Colonic mucosa (tissue), 4 donors: Measurements from ENCODE around the gene UBR7. TPM values are rescaled to one million over a fixed set of nuclear protein-coding genes. Genes with fewer than 3 reads are reported as not detected.
"Not testable (repeated sequence)": the region's sequence is repeated elsewhere in the genome, so short reads cannot be mapped to it uniquely, and the experiment has no call there.

Source experiments
- DNase-seq: peaks from one replicate; pipeline ENCODE4 v3.0.0-alpha.2; 2020
- H3K27ac ChIP-seq: fragments of 200-600 bp; one replicate; pipeline ENCODE4 v1.8.0; 2021
- H3K27me3 ChIP-seq: fragments of 200-600 bp; one replicate; pipeline ENCODE4 v1.8.0; 2021
- H3K36me3 ChIP-seq: fragments of 200-600 bp; one replicate; pipeline ENCODE4 v1.8.0; 2021
- H3K4me1 ChIP-seq: fragments of 200-600 bp; one replicate; pipeline ENCODE4 v1.8.0; 2021; ENCODE audit warnings: mild to moderate bottlenecking
- H3K4me3 ChIP-seq: fragments of 200-600 bp; one replicate; pipeline ENCODE4 v1.8.0; 2021
- H3K9ac ChIP-seq, 2 donors: one replicate each; pipeline ENCODE4 v1.7.0; 2013; ENCODE audit warnings: control low read depth in 2 of 2, low read depth in 2 of 2, low read length in 2 of 2
- H3K9me3 ChIP-seq: fragments of 200-600 bp; one replicate; pipeline ENCODE4 v1.8.0; 2021
- intact Hi-C: fragments of 100-400 bp; cut with DNase I; formaldehyde crosslinking; loops from one replicate; pipeline ENCODE4 v1.14.1; 2022
- total RNA-seq, 2 donors: library from RNA; stranded (reverse); fragmentation: NEBNext Ultra II Directional in 1 of 2; extraction: Animal tissue kit (Norgen Biotek cat#: 25700) in 1 of 2; gene quantifications; one replicate each; pipeline ENCODE4 v1.2.1, GENCODE V29; 2021
- TF ChIP-seq, protein P1 (sequence below): fragments of 200-600 bp; IDR thresholded peaks from one replicate; pipeline ENCODE4 v1.8.0; 2022; ENCODE audit warnings: antibody characterized with exemption, mild to moderate bottlenecking
- donor health status: healthy.
- donor health status: DM: no; HTN: no; CAD: no.
- donor health status: DM: no; HTN: no; CAD: no.

Gene UBR7, protein sequence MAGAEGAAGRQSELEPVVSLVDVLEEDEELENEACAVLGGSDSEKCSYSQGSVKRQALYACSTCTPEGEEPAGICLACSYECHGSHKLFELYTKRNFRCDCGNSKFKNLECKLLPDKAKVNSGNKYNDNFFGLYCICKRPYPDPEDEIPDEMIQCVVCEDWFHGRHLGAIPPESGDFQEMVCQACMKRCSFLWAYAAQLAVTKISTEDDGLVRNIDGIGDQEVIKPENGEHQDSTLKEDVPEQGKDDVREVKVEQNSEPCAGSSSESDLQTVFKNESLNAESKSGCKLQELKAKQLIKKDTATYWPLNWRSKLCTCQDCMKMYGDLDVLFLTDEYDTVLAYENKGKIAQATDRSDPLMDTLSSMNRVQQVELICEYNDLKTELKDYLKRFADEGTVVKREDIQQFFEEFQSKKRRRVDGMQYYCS
- 10 to 100 TPM; 22.4 to 35.5 TPM for total RNA-seq

DNA sequence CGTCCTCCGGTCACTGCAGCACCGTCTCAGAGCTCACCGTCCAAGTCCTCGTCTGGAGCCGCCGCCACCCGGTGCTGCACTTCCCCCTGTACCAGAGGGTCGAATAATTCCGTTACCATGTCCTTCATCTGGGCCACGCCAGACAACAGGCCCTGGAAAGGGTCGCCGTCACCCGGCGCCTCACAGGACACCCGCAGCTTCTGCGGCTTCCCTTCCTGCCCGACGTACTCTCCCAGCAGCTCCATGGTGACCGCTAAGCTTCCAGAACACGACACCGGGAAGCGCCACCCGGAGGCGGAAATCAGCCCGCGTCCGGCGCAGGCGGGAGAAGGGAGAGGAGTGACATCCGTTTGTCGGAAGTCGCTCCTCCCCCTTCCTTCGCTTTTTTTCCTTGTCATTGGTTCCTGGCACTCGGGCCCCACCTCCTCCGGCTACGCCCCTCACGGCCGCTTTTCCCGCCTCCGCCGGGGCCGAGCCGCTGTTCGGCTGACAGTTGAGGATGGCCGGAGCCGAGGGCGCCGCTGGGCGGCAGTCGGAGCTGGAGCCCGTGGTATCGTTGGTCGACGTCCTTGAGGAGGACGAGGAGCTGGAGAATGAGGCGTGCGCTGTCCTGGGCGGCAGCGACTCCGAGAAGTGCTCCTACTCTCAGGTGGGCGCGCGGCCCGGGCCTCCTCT, at the start of gene UBR7, which contains the start of gene GON7:
Gene UBR7, plus strand, starts transcription at position 464 of the 675 bp plus-strand sequence. Its CDS starts 36 bp downstream, at position 500.
Gene GON7, minus strand, starts transcription at position 273 of the 675 bp plus-strand sequence. Its CDS starts 28 bp downstream, at position 245.
- Histone ChIP-seq H3K27ac (peak within 1 kb of the TSS; percentile 86), H3K9me3 (no peaks in the 10 kb centered on the region), H3K9ac (peak within 1 kb of the TSS; percentile 76 to 85), H3K36me3 (peaks cover 2% of the 10 kb centered on the region), H3K4me3 (peak within 1 kb of the TSS; percentile 83), H3K4me1 (no peaks in the 10 kb centered on the region), H3K27me3 (no peaks in the 10 kb centered on the region)
- DNase-seq, result peak; percentile 98
- TF ChIP-seq, protein P1, sequence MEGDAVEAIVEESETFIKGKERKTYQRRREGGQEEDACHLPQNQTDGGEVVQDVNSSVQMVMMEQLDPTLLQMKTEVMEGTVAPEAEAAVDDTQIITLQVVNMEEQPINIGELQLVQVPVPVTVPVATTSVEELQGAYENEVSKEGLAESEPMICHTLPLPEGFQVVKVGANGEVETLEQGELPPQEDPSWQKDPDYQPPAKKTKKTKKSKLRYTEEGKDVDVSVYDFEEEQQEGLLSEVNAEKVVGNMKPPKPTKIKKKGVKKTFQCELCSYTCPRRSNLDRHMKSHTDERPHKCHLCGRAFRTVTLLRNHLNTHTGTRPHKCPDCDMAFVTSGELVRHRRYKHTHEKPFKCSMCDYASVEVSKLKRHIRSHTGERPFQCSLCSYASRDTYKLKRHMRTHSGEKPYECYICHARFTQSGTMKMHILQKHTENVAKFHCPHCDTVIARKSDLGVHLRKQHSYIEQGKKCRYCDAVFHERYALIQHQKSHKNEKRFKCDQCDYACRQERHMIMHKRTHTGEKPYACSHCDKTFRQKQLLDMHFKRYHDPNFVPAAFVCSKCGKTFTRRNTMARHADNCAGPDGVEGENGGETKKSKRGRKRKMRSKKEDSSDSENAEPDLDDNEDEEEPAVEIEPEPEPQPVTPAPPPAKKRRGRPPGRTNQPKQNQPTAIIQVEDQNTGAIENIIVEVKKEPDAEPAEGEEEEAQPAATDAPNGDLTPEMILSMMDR, result no peak
- intact Hi-C loops, result no loop called here

DNA sequence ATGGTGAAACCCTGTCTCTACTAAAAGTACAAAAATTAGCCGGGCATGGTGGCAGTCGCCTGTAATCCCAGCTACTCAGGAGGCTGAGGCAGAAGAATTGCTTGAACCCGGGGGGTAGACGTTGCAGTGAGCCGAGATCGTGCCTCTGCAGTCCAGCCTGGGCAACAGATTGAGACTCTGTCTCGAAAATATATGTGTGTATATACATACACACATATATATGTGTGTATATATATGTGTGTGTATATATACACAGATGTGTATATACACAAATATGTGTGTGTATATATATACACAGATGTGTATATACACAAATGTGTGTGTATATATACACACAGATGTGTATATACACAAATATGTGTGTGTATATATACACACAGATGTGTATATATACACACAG, 48.7 kb upstream of the UBR7 start:
- DNase-seq, H3K9ac ChIP-seq: not testable (repeated sequence)

DNA sequence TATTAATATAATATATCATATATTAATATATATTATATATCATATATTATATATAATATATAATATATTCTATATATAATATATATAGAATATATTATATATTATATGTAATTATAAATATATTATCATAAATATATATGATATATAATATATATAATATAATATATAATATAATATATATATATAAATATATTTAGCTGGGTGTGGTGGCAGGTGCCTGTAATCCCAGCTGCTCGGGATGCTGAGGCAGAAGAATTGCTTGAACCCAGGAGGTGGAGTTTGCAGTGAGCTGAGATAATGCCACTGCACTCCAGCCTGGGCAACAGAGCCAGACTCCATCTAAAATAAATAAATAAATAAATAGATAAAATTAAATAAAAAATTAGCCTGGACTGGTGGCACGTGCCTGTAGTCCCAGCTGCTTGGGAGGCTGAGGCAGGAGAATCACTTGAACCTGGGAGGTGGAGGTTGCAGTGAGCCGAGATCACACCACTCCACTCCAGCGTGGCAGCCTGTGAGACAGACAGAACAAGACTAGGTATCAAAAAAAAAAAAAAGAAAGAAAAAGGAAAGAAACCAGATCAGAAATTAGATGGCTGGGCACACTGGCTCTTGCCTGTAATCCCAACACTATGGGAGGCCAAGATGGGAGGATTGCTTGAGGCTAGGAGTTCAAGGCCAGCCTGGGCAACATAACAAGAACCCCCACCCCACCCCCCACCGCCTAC, 47.3 kb upstream of the UBR7 start:
- H3K27me3 ChIP-seq, H3K36me3 ChIP-seq, intact Hi-C loops, H3K4me1 ChIP-seq, H3K9ac ChIP-seq, H3K27ac ChIP-seq, H3K9me3 ChIP-seq, H3K4me3 ChIP-seq, DNase-seq: not testable (repeated sequence)

More for the DNA sequence above, 48.7 kb upstream of the UBR7 start:
- intact Hi-C loops, H3K4me3 ChIP-seq, H3K27ac ChIP-seq, H3K4me1 ChIP-seq, H3K36me3 ChIP-seq, H3K27me3 ChIP-seq, H3K9me3 ChIP-seq: not testable (repeated sequence)

DNA sequence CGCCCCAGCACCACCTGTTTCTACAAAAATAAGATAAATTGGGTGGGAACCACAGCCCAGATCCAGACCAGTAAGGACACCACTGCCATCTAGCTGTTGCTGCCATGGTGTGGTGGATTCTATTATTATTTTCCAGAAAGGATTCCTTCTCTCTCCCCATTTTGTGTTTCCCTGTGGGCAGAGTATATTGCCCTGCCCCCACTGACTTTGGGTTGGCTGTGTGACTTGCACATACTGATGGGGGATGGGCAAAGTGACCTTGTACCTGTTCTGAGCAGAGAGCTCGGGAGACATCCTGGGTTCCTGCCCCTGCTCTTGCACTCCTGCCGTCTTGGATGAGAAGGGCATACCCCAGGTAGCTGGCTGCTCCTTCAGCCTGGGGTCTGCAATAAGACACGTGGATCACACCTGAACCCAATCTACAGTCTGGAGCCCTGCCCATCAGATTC, 46.7 kb upstream of the UBR7 start:
- H3K9ac ChIP-seq, result no peak overlapping the region
- H3K4me3 ChIP-seq, result no peak overlapping the region
- H3K27ac ChIP-seq, result no peak overlapping the region
- no peaks in the 10 kb centered on the region for H3K4me1 ChIP-seq
- TF ChIP-seq, protein P1, result no peak
- no peaks in the 10 kb centered on the region for H3K27me3 ChIP-seq
- intact Hi-C loops, result no loop called here
- no peak for DNase-seq
- H3K9me3 ChIP-seq, result no peaks in the 10 kb centered on the region
- no peaks in the 10 kb centered on the region for H3K36me3 ChIP-seq

DNA sequence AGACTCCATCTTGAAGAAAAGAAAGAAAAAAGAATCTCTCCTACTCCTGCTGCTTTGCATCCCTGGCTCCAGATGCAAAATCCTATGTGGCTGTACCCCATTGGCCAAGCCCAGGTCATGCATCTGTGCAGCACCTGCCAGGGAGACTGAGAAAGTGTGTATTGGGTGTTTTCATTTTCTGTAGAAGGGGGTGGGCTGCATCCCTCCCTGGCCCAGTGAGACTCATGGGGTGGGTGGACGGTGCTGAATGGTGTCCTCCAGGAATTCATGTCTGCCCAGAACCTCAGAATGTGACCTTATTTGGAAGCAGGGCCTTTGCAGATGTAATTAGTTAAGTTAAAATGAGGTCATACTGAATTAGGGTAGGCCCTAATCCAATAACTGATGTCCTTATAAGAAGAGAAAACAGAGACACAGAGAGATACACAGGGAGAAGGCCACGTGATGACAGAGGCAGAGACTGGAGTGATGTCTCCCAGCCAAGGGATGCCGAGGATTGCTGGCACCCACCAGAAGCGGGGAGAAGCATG, 45.6 kb upstream of the UBR7 start:
- no peaks in the 10 kb centered on the region for H3K4me1 ChIP-seq
- H3K27ac ChIP-seq, result no peak overlapping the region
- no peaks in the 10 kb centered on the region for H3K27me3 ChIP-seq
- no peak overlapping the region for H3K4me3 ChIP-seq
- H3K9ac ChIP-seq, result no peak overlapping the region
- H3K36me3 ChIP-seq, result no peaks in the 10 kb centered on the region
- no peaks in the 10 kb centered on the region for H3K9me3 ChIP-seq
- TF ChIP-seq, protein P1, result no peak
- intact Hi-C loops, result no loop called here
- no peak for DNase-seq

DNA sequence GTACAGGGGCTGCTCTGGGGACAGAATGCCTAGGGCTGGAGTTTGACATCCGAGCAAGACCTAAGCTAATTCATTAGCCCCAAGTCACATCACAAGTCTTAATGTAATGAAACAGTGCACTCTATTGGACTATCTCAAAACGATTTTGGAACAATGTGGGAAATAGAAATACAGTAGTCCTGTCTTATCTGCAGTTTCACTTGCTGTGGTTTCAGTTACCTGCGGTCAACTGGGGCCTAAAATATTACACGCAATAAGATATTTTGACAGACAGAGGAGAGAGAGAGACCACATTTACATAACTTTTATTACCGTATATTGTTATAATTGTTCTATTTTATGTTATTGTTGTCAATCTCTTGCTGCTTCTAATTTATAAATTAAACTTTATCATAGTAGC, 43.5 kb upstream of the UBR7 start:
- H3K4me1 ChIP-seq, result no peaks in the 10 kb centered on the region
- no peak overlapping the region for H3K9ac ChIP-seq
- no peak overlapping the region for H3K27ac ChIP-seq
- no peaks in the 10 kb centered on the region for H3K36me3 ChIP-seq
- TF ChIP-seq, protein P1, result no peak
- no peaks in the 10 kb centered on the region for H3K9me3 ChIP-seq
- DNase-seq, result no peak
- H3K27me3 ChIP-seq, result no peaks in the 10 kb centered on the region
- H3K4me3 ChIP-seq, result no peak overlapping the region
- intact Hi-C loops, result no loop called here

DNA sequence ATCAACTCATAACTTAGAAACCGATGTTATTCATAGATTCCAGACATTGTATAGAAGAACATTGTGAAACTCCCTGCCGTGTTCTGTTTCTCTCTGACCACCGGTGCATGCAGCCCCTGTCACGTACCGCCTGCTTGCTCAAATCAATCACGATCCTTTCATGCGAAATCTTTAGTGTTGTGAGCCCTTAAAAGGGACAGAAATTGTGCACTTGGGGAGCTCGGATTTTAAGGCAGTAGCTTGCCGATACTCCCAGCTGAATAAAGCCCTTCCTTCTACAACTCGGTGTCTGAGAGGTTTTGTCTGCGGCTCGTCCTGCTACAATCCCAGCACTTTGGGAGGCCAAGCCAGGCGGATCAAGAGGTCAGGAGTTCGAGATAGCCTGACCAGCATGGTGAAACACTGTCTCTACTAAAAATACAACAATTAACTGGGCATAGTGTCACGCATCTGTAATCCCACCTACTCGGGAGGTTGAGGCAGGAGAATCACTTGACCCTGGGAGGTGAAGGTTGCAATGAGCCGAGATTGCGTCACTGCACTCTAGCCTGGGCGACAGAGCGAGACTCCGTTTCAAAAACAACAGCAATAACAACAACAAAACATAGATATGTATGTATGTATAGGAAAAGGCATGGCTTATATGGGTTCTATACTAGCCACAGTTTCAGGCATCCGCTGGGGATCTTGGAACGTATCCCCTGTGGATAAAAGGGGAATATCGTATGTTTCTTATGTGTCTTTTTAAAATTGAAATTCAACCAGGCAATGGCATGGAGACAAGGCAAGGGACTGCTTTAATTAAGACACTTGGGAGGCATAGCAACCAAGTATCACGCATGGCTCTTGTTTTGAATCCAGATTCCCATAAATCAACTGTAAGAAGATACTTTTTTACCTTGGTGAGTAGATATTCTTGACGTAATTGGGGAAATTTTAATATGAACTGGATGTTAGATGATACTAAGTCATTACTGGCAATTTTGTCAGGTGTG, 41.5 kb upstream of the UBR7 start:
- H3K27ac ChIP-seq, H3K9me3 ChIP-seq, intact Hi-C loops, DNase-seq, H3K36me3 ChIP-seq, H3K4me1 ChIP-seq, H3K27me3 ChIP-seq, H3K9ac ChIP-seq, H3K4me3 ChIP-seq: not testable (repeated sequence)

DNA sequence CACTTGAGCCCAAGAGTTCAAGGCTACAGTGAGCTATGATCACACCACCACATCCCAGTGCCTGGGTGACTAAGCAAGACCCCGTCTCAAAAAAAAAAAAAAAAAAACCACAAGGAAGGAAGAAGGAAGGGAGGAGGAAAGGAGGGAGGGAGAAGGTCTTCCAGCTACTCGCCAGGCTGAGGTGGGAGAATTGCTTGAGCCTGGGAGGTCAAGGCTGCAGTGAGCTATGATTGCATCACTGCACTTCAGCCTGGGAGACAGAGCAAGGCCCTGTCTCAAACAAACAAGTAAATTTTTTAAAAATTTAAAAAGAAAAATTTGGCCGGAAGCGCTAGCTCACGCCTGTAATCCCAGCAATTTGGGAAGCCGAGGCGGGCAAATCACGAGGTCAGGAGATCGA, 38.4 kb upstream of the UBR7 start:
- DNase-seq, intact Hi-C loops, H3K9ac ChIP-seq, H3K27me3 ChIP-seq, H3K36me3 ChIP-seq, H3K9me3 ChIP-seq, H3K4me3 ChIP-seq, H3K27ac ChIP-seq, H3K4me1 ChIP-seq: not testable (repeated sequence)
